Fibroblast of skin of right biceps (primary cell): ENCODE results near the gene SYT6.

Experiments
- DNase-seq: peaks from one replicate; pipeline ENCODE4 v3.0.0-alpha.2; 2013

The SYT6 gene

DNA sequence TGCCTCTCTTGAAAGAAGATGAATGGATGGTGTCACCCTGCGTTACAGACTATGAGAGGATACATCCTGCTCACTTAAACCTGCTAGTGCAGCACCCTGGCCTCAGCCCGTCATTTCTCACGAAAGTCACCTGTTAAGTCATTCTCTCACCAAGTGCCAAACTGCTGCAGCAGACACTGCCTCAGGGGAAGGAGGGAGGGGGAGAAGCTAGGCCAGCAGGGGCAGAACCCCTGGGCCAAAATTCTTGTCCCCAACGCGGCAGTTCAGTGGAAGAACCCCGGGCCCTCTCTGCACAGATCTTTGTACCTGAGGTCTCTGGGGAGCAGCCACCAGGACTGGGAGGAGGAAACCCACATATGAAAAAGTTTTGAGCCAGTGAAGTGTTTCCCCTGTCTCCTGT, 37.6 kb downstream of the SYT6 start:
- no peak for DNase-seq

DNA sequence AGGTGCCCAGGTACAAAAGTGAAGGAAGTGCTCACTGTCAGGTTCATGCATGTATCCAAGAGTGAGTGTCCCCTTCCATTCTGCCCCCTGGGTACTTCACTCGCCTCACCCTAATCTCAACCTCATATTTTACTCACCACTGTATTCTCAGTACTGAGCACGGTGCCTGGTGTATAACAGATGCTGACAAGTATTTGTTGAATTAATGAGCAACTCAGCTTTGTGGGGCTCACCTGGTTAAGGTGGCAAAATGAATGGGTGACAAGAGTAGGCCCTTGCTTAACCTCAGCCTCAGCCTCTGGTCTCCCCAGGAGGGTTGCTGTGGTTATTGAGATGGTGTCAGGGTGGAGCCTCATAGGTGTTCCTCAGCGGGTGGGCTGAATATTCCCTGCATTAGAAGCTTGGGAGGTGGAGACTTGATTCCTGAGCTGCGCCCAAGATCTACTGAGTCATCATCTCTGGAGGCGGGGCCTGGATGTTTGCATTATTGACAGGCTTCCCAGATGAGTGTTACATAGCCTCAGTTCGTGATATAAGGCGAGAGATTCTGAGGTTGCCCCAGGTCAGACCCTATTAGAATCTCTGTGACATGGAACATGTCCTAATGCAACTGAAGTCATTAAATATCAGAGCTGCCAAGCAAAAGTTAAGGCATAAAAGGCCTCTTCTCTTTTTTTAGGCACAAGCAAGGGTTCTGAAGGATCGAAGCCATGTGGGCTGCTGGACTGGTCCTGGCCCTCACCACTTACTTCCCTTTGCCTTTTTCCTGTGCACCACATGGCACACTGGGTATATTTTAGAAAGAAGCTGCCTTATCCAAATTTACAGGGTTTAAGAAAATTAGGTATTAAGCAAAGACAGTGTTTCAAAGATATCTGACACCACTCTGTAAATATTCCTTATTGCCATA, 39.2 kb downstream of the SYT6 start:
- DNase-seq, result peak; percentile 79

DNA sequence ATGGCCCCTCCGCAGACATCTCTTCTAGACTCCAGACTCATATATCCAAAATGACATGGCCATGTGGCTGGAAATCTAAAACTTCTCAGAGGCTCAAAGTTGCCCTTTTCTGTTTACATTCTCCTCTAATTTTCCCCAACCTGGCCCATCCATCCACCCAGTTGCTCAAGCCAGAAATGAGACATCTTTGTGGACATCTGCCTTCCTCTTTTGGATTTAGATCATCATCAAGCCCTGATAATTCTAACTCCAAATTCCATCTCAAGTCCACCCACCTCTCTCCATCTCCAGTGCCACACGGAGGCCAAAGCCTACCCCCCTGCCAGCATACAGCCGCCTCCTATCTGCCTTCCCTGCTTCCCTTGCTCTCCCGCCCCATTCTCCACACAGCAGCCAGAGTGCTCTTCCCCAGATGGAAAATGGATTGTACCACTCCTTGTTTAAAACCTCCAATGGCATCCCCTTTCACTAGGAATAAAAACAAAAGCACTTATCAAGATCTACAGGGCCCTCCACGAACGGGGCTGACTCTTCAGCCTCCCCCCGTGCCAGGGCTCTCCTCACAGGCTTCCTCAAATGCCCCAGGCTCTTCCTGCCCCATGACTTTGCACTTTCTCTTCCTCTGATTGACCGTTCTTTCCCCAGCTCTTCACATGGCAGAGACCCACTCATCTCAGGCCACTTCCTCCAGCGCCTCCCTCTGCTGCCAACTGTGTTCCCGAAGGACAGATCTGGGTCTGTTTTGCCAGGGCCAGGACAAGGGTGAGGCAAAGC, 40.1 kb downstream of the SYT6 start:
- DNase-seq, result no peak

DNA sequence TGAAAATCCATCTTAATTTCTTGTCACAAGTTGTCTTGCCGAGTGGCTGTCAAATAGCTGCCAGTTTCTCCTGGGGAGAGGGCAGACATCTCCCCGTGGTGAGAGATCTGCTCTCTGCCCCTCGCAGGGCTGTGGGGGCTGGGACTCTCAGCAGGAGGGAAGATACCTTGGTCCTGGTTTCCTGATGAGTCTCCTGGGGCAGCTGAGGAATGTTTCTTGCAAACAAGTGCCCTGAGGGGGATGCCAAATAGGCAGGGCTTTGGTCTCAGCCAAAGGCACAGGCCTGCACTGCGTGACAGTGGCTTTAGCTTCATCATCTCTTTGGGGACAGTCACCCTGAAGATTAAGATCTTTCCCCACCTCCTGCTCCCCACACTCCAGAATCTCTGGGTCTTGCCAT, 40.9 kb downstream of the SYT6 start:
- DNase-seq, result peak; percentile 26

DNA sequence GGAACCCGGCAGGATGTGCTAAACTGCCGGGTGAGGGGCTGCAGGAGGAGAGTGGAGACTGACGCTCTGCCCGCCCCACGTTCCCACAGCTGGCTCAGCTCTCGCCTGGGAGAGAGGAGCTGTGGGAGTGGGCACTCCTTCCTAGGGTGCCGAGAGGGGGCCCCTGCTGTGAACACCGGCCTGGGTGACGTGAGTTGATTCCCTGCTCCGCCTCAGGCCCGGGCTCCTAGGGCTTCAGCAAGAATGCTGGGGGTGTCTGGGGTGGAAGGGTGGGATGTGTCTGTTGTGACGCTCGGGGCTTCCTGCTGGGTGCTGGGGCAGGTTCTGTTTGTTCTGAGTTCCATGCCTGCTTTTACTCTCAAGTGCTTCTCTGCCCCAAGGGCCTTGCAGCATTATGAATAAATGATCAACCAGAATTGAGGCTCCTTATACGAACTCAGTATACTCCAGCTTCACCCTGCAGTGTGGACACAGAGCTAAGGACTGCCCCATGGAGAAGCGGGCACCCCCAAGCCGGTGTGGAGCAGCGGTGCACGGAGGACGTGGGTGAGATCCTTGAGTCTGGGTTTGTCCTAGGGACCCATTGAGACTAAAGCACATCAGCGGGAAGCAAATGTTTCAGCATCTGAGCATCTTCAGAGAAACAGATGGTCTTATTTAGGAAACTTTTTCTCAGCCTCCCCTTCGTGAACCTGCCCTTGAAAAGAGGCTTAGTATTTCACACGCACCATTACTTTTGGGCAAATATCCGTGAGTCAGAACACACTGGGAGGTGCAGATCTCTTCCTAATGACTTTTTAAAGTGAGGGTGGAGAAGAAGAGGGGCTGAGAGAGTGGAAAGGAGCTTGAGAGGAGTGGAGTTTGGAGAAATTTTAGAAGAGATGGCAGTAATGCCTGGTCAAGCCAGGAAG, 41.7 kb downstream of the SYT6 start:
- peak; percentile 47 for DNase-seq

DNA sequence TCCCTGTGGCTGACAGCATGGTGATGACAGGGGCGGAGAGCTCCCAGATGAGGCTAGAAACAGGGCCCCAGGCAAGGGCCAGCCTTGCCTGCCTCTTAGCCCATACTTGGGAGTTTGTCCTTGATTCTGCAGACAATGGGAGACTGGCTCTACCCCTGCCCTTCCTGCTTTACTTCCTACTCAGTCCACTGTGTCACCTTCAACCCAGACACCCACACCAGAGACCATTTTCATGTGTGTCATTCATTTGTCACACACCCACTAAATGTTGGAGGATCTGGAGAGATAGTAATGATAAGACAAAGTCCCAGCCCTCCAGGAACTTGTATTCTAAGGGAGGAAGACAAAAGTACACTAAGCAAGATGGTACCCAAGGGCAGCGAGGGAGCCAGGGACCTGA, 43.7 kb downstream of the SYT6 start:
- no peak for DNase-seq

DNA sequence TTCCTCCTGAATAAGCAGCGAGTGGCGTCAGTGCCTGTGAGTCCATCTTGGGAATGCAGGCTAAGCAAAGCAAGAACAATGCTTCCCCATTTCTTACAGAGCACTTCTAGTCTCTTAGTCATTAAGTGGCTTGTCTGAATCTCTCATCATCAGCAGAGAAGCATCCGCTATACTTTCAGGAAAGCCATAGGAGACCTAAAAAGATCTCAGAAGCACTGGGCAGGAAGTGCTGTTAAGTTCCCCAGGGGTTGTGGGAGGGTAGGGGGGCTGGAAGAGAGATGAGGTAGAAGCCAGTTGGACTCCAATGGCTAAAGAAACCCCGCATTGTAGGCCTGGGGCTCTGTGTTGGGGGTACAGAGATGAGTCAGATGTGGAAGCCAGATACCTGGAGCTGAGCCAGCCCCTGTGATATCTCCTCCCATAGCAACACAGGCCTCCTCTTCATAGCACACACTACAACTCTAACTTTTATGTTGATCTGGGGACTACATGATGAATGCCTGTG, 44.9 kb downstream of the SYT6 start:
- DNase-seq, result peak; percentile 86

DNA sequence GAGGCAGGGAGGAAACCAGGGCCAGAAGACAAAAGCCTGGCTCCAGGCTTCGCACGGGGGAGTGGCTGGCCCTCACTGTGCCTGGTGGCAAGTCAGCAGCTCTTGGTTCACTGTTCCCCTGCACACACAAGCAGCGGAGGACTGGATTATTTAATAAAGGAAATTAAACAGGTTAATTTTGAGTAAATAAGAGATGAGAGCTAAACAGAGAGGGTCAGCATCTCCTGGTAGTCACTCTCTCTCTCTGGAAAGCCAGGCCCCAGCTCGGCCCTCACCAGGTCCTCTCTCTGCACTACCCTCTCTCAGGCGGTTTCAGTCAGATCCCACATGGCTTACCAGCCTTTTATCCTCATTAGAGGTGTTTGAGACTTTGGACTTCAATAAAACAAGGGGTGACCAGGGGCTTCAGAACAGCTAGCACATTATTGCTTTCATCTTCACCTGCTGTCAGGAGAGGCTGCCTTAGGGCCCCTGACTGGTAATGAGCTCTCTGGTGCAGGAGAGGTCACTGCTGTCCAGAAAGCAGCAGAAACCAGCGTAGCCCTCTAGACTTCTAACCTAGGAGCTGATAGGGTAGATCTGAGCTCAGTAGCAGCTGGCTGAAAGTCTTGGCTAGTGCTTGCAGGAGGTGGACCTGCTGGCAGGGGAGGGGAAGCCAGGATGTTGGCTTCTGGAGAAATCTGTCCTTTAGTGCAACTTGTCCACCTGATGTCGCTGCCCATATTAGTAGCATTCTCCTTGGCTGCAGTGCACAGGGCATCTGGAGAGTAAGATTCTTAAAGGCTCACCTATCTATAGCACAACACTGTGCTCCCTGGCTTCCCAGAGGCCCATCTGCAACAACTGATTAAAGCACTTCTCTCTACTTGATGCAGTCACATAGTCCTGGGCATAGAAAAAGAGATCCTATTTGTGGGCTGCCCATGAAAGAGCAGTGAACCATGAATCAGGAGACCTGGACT, 45.9 kb downstream of the SYT6 start:
- DNase-seq, result no peak

DNA sequence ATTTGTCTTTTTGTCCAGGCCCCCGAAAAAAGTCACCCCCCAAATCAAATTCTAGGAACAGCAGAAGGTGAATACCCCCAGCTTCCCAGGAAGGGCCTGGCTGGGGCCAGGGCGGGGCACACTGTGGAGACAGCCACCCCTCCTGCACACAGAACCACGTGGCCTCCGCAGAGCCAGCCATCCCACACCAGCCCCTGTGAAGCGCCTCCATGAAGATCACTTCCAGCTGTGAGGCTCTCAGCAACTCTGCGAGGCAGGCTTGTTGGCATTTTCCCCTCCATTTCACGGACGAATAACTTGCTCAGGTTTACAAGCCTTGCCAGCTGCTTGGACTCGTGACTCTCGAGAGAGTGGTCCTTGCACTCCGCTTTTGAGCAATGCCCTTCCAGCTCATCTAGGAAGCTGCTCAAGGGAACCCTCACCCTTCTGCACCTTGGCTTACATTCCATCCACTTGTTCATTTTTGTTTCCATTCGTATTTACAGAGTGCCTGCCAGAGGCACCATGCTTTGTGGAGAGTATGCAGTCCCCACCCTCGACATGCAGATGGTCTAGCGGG, 48.2 kb downstream of the SYT6 start:
- DNase-seq, result peak; percentile 24

DNA sequence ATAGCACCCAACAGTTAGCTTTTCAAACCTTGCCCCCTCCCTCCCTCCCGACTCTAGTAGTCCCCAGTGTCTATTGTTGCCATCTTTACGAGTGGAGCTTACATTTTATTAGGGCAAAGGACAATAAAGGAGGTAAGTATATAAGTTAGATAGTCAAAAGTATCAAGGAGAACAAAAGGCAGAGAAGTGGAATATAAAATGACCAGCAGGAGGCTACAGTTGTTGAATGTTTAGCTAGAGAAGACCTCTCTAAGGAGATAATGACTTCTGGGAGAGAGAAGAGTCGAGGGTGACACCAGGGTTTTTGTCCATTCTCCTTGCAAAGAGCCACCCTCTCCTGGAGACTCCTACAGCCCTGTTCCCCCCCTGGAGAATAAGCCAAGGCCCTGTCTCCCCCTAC, 48.7 kb downstream of the SYT6 start:
- DNase-seq, result no peak

DNA sequence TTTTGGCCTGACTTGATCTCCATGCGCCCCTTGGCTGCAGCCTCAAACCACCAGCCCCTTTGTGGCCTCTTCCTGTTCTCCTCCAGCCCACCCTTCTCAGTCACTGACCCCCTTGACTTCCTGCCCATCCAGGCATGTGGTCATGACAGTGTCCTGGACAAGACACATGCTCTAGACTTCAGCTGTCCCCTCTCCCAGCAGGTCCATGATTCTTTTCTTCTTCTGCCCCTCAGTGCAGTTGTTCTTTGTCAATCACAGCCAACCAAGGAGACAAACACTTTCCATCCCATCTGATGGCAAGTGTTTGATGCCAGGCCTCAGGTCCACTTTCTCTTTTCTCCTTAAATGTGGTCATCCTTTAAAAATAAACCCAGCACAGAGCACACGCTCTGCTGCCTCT, 49.7 kb downstream of the SYT6 start:
- no peak for DNase-seq

DNA sequence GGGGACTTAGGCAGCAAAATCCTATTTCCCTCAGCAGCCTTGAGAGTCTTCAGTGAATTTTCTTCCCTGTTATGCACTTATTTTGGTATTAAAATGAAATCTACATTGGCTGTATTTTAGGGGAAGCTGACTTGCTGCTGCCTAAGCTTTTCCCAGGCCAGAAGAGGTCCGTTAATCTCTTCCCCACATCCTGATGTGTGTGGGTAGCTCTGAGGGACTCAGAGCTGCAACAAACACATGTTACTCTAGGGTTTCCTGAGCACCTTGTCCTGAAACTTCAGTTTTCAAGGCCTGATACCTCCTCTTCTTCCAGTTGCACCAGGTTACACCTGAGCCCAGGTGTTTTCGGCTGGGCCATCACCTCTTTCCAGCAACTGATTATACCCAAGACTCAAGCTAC, 51.5 kb downstream of the SYT6 start:
- DNase-seq, result no peak

DNA sequence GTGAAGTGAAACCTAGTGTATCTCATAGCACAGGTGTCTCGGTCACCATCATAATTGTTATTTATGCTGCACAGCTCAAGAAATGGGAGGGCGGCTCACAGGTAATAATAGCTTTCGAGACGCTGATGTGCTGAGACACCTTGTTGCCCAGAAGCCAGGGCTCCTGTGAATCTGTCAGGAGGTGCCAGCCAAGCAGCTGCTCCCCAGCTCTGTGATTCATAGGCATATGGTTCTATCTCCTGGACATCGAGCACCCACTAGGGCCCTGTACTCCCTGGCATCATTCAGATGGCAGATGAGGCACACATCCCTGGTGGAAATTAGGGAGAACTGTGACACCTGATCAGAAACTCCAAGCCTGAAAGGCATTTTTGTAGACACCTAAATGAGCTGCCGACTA, 53.5 kb downstream of the SYT6 start:
- DNase-seq, result no peak

DNA sequence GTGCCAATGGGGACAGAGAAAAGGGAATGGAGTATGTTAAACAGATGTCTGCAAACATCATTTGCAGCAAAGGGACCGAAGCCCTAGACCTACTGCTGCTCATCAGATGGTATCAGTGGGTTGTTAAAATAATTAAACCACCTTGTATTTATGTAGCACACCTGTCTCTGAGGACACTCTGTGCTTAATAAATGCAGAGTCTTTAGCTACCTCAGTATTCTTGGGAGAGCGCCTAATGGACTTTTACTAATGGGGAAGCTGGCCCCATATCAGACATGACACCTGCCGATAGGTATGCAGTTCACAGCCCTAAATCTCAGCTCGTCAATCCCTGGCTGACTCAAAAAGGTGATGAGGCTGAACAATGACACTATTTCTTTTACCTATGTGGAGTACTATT, 54.4 kb downstream of the SYT6 start:
- DNase-seq, result no peak

DNA sequence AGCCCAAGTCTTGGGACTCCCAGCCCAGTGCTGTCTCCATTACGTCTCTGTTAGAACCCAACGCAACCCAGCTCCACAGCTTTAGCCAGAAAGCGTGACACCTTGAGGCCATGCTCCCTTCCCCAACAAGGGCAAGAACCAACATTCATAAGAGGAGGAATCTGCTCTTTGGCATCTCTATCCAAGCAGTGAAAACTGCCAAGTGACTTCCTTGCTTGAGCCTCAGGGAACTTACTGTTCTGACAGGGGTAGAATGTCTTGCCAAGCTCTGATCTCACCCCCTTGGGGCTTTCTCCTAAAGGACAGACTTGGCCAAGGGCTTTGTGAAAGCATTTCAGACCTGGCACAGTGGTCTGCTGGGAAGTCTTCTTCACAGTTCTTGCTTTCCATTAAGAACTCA, 56.6 kb downstream of the SYT6 start:
- no peak for DNase-seq

DNA sequence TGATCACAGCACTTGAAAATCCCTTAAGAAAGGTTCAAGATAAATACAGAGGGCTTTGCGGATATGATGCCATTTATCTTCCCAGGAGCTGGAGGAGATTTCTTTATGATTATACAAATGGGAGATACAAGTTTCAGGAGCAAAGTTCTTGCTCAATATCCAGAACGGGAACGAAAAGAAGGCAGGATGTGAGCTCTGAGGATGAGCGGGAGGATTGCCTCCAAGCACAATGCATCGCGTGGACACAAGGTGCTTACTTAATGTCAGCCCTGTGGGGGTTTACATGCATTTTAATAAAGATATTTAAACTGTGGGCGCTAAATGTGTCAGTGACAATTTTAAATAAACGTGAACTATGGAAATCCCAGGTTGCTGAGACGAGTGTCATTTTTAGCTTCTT, 59.0 kb downstream of the SYT6 start:
- DNase-seq, result no peak

DNA sequence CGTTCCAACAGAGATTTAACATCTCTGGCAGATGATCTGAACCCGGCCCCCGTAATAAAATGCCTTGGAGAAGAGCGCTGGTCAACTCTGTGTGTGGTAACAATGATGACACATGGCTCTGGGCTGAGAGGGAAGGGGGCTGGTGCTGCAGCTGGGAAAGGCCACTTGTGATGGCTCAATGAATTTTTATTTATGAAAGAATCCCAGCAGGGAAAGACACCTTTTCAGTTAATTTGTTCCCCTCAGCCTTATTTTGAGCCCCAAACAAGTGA, 59.4 kb downstream of the SYT6 start:
- DNase-seq, result peak; percentile 74

DNA sequence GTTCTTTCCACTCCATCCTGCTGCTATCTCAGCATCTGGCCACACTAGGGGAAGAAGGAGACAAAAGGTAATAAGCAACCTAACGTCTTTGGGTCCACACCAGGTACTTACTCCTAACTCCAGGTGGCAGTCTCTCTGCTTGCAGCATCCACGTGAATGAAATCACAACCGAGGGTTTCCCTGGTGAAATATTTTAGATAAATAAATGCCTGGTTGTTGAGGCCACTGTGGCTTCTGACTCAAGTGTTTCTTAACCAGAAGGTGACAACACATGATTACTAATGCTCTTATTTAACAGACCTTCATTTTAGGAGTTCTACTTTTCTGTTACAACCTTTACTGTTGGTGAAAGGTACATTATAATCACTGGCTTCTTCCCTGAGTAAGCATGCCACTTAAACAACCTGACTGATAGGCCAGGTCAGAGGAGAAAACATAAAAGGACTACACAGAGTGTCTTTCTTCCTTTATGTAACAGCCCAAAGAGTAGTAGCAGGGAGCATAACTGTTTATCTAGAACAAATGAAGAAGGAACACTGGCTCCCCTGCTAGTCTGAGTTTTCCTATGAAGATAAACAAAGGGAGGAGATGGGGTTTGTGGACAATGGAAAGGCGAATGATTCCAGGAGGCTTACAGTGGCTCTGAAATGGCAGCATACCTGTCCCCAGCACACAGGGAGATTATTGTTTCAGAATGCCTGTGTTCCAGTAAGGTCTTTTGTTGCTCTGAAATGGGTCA, 59.9 kb downstream of the SYT6 start:
- DNase-seq, result peak; percentile 75

DNA sequence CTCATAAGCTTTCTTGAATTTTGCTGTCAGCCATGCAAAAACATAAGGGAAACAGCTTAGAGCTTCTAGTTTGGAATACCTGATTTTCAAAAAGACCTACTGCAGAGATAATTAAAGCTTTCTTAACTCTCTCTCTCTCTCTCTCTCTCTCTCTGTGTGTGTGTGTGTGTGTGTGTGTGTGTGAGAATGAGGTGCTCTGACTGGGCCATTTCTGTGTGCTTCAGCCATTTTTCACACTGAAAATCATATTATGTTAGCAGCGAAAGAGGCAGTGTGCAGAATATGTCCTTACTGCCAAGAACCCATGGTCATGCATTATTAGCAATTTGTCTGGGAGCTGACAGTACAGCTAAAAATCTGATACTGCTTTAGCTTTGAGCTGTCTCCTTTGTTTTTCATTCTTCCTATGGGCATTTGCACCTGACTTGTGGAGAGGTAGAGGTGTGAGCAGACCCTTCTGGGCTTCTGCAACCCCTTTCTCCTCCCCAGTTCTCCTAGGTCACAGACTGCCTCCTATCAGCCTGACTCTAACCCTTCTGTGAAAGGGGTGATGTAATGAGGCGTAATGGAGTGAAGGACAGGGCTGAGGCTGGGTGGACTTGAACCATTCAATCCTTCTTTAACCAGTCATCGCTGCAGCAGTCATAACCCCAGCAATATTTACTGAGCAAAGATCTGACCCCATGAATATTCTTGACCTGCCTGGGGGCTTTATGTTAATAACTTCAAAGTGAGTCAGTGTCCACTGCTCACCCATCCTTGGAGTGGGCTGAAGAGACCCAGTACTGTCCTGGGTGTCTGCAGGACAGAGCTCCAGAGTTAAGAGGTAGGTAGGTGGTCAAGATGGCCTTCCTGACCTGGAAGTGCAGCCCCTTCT, 61.2 kb downstream of the SYT6 start:
- no peak for DNase-seq

DNA sequence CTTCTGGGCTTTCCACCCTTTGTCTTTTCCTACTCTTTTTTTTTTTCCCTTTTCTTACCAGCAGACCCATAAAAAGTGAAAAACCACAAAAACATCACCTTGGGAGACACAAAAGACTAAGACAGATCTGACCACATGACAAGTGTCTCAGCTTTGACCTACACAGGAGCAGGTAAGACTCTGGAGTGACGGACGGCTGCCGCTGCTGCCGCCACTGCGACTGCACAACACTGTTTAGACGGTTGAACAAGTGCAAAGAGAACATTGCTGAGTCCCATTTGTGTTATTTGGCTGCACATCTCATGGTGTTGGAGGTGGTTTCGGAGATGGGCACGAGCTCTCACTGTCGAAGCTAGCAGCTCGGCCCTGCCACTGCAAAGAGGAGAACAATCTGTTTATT, 62.0 kb downstream of the SYT6 start:
- no peak for DNase-seq
